Measurements from ENCODE around the gene S100PBP.

Gene S100PBP

DNA sequence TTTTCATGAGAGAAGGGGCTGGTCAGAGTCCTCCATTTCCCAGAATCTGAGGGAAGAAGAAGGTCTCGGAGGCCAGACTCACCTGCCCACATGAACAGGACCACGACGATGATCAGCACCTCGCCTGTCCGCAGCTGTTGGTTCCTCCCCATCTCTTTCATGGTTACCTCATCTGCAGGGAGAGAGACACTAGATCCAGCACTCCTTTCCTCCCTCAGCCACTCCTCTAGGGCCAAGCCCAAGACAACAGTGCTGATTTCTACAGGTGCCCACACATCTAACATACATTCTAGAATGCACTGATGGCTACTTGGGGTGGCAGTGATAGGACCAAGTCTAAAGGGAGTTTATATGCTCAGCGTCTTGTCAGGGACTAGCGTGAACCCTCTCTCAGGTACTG is 50.2 kb downstream of the S100PBP start:
- Histone ChIP-seq H3K27me3 (peaks cover 37 to 51% (median 44%) of the 10 kb centered on the region in 11 experiments), H3K4me3 (no peak overlapping the region), H3K4me1 (peaks cover 16 to 27% (median 21%) of the 10 kb centered on the region in 10 experiments)

GRCh38 chr1:32868085-32868484 is 50.6 kb downstream of the S100PBP start:
- H3K4me1 ChIP-seq: peaks cover 15 to 31% (median 25%) of the 10 kb centered on the region in 10 experiments; a peak in 19 of 20 replicates
- H3K4me3 ChIP-seq: no peak overlapping the region
- H3K27ac ChIP-seq: no peak overlapping the region
- peaks cover 5 to 31% (median 15%) of the 10 kb centered on the region in 11 experiments; a peak in 17 of 22 replicates for H3K36me3 ChIP-seq
- peaks cover 0 to 64% (median 27%) of the 10 kb centered on the region in 11 experiments; a peak in 18 of 22 replicates for H4K20me1 ChIP-seq
- TF ChIP-seq Cebpa-rat (IDR thresholded peaks at IDR 0.05): no peak
- H3K27me3 ChIP-seq: peaks cover 37 to 54% (median 44%) of the 10 kb centered on the region in 11 experiments
- no peak overlapping the region for H3K9ac ChIP-seq
- H3K4me2 ChIP-seq: no peak overlapping the region
- no peaks in the 10 kb centered on the region for H3K9me3 ChIP-seq (replicated peaks in 1 of 11)

More for the DNA sequence above, 50.2 kb downstream of the S100PBP start:
- H3K9me3 ChIP-seq (replicated peaks in 1 of 11): no peaks in the 10 kb centered on the region
- H3K4me2 ChIP-seq: no peak overlapping the region
- H3K27ac ChIP-seq: no peak overlapping the region
- TF ChIP-seq Cebpa-rat (IDR thresholded peaks at IDR 0.05): no peak
- no peak overlapping the region for H3K9ac ChIP-seq
- H3K36me3 ChIP-seq: peaks cover 8 to 35% (median 19%) of the 10 kb centered on the region in 11 experiments; a peak in 18 of 22 replicates
- peaks cover 0 to 67% (median 27%) of the 10 kb centered on the region in 11 experiments; a peak in 18 of 22 replicates for H4K20me1 ChIP-seq

DNA sequence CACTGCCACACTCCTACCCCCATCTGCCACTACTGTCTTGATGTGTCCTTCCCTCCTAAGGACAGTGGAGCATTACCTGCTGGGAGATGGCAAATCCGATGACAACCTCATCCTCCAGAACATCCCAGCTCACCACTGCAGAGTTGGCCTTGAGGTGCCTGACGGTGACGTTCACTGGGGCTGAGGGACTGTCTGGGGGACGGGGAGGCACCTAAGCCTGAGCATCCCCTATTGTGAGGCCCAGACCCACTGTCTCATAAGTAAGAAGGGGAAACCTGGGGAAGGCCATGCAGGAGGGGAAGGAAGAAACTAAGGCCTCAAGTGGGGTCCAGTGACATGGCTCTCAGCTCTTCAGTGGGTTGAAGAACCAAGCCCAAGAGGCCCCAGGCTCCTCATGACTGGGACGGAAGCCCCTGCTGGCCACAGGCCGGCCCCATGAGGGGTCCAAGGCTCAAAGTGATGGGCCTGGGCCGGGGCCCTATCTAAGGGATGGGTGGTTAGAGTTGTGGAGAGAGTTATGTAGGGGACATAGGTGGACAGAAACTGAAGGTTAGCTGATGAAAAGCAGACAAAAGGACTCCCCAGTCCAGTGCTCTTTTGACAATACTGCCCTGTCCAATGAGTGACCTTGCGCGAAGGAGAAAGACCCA is 51.5 kb downstream of the S100PBP start:
- no peak overlapping the region for H3K4me3 ChIP-seq
- H3K9ac ChIP-seq: no peak overlapping the region
- H3K9me3 ChIP-seq (replicated peaks in 1 of 11): no peaks in the 10 kb centered on the region
- TF ChIP-seq Cebpa-rat (IDR thresholded peaks at IDR 0.05): no peak
- no peak overlapping the region for H3K27ac ChIP-seq
- H4K20me1 ChIP-seq: peaks cover 0 to 55% (median 27%) of the 10 kb centered on the region in 11 experiments; a peak in 18 of 22 replicates
- H3K4me2 ChIP-seq: no peak overlapping the region
- H3K27me3 ChIP-seq: peaks cover 37 to 54% (median 44%) of the 10 kb centered on the region in 11 experiments
- H3K4me1 ChIP-seq: peaks cover 6 to 39% (median 33%) of the 10 kb centered on the region in 10 experiments; a peak in 18 of 20 replicates
- H3K36me3 ChIP-seq: peaks cover under 1 to 23% (median 8%) of the 10 kb centered on the region in 11 experiments; a peak in 13 of 22 replicates

DNA sequence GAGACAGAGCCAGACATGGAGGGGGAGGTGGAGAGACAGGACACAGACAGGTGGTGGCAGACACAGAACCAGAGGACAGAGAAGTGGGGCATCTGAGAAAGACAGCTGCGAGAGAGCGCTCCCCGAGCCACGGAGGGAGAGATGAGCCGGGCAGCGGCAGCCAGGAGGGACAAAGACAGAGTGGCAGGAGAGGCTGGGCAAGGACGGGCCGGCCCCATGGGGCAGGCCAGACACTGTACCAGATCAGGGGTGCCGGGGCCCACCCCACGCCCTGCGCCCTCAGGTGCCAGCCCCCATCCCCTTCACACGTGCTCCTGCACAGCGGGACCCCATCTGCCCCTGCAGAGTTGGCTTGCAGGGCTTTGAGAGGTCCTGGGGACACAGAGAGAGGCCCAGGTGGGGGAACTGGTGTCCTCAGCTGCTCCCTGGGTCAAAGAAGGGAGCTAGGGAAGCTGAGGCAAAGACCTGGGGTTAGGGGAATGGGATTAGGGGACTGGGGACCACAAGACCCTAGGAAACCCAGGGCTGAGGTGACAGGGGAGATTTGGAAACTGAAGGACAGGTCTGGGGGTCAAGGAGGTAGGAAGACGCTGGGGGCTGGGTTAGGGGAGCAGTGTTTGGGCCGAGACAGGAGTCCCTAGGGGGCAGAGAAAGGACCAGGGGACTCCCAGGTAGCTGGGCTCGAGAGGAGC is 52.6 kb downstream of the S100PBP start:
- Histone ChIP-seq H4K20me1 (peaks cover 0 to 49% (median 27%) of the 10 kb centered on the region in 11 experiments; a peak in 18 of 22 replicates), H3K27ac (no peak overlapping the region), H3K9ac (peak overlapping the region in 1 of 11 experiments; percentile 39; a peak in 3 of 22 replicates), H3K4me1 (peaks cover 5 to 44% (median 35%) of the 10 kb centered on the region in 10 experiments; a peak in 18 of 20 replicates), H3K9me3 (replicated peaks in 1 of 11) (no peaks in the 10 kb centered on the region), H3K27me3 (peaks cover 37 to 54% (median 44%) of the 10 kb centered on the region in 11 experiments), H3K36me3 (peaks cover 0 to 14% (median 0%) of the 10 kb centered on the region in 11 experiments; a peak in 4 of 22 replicates), H3K4me2 (peak overlapping the region; percentile 73 to 95 (median 84); a peak in 17 of 22 replicates), H3K4me3 (peak overlapping the region in 9 of 10 experiments; percentile 29 to 64 (median 47); a peak in 10 of 20 replicates)
- TF ChIP-seq Cebpa-rat (IDR thresholded peaks at IDR 0.05): no peak

GRCh38 chr1:32870615-32871363 is 53.3 kb downstream of the S100PBP start, which contains the start of gene FNDC5:
Gene FNDC5 (minus strand): TSS chr1:32870912.
- no peak for TF ChIP-seq Cebpa-rat (IDR thresholded peaks at IDR 0.05)
- Histone ChIP-seq H4K20me1 (peaks cover 0 to 49% (median 27%) of the 10 kb centered on the region in 11 experiments; a peak in 18 of 22 replicates), H3K4me3 (peak within 1 kb of the TSS; percentile 29 to 64 (median 46); a peak in 19 of 20 replicates), H3K27me3 (peaks cover 37 to 54% (median 44%) of the 10 kb centered on the region in 11 experiments), H3K4me1 (peaks cover 10 to 48% (median 40%) of the 10 kb centered on the region in 10 experiments; a peak in 19 of 20 replicates), H3K27ac (0 out of 22 replicates have a peak within 1 kb of the TSS, but pooled peaks of 1 of the 11 experiments have one; percentile 44), H3K9ac (peak within 1 kb of the TSS in 4 of 11 experiments; percentile 13 to 39 (median 26); a peak in 5 of 22 replicates), H3K36me3 (peaks cover 0 to 14% (median 0%) of the 10 kb centered on the region in 11 experiments; a peak in 4 of 22 replicates), H3K9me3 (replicated peaks in 1 of 11) (no peaks in the 10 kb centered on the region), H3K4me2 (peak within 1 kb of the TSS; percentile 73 to 95 (median 84))

- no peaks in the 10 kb centered on the region for H3K9me3 ChIP-seq (replicated peaks in 1 of 11)
- peaks cover 17 to 54% (median 46%) of the 10 kb centered on the region in 10 experiments for H3K4me1 ChIP-seq
- peaks cover 37 to 54% (median 44%) of the 10 kb centered on the region in 11 experiments for H3K27me3 ChIP-seq
- peak overlapping the region in 5 of 11 experiments; percentile 28 to 58 (median 38); a peak in 6 of 22 replicates for H3K9ac ChIP-seq
- no peak for TF ChIP-seq Cebpa-rat (IDR thresholded peaks at IDR 0.05)
- peak overlapping the region; percentile 73 to 95 (median 84); a peak in 20 of 22 replicates for H3K4me2 ChIP-seq
- H4K20me1 ChIP-seq: peaks cover 0 to 49% (median 27%) of the 10 kb centered on the region in 11 experiments; a peak in 18 of 22 replicates
- peaks cover 0 to 14% (median 0%) of the 10 kb centered on the region in 11 experiments; a peak in 4 of 22 replicates for H3K36me3 ChIP-seq
- peak overlapping the region in 3 of 11 experiments; percentile 29 to 44 (median 35); a peak in 3 of 22 replicates for H3K27ac ChIP-seq
- peak overlapping the region in 8 of 10 experiments; percentile 43 to 64 (median 48); a peak in 13 of 20 replicates for H3K4me3 ChIP-seq
Observed at GRCh38 chr1:32871364-32872191, 54.1 kb downstream of the S100PBP start.

DNA sequence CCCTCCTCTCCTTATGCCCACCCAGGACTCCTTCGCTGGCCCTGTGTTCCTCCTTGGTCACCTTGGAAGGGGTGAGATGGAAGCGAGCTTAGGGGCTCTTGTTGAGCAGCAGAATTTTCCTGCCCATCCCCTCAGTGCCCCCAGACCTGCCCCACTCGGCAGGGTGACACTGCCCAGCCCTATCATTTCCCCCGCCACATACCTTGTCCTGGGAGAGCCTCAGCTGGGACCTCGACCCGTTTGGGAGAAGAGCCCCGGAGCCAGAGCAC is 54.7 kb downstream of the S100PBP start:
- Histone ChIP-seq H3K9ac (peak overlapping the region in 4 of 11 experiments; percentile 38 to 58 (median 40); a peak in 5 of 22 replicates), H3K4me3 (peak overlapping the region in 7 of 10 experiments; percentile 4 to 47 (median 45); a peak in 7 of 20 replicates), H3K4me2 (peak overlapping the region in 10 of 11 experiments; percentile 39 to 95 (median 85); a peak in 19 of 22 replicates), H3K36me3 (peaks cover 0 to 14% (median 0%) of the 10 kb centered on the region in 11 experiments; a peak in 4 of 22 replicates), H4K20me1 (peaks cover 0 to 48% (median 27%) of the 10 kb centered on the region in 11 experiments; a peak in 18 of 22 replicates), H3K27me3 (peaks cover 37 to 54% (median 44%) of the 10 kb centered on the region in 11 experiments), H3K4me1 (peaks cover 18 to 58% (median 49%) of the 10 kb centered on the region in 10 experiments), H3K27ac (peak overlapping the region in 3 of 11 experiments; percentile 29 to 44 (median 35); a peak in 3 of 22 replicates), H3K9me3 (replicated peaks in 1 of 11) (no peaks in the 10 kb centered on the region)
- TF ChIP-seq Cebpa-rat (IDR thresholded peaks at IDR 0.05): no peak
